DOHH2 (cell line): ENCODE measurements around the gene HIVEP2.
A peak's percentile ranks its signal among the peaks of the same experiment; 100 is the strongest.

Experiments
- H3F3A ChIP-seq: fragments of 200-600 bp; sonication (generic), shearing (Covaris generic); 2 replicates; pipeline ENCODE4 v1.6.0; 2016; ENCODE audit warnings: antibody characterized with exemption, mild to moderate bottlenecking; ENCODE audit not compliant: control insufficient read depth, insufficient read depth
- H3K27ac ChIP-seq: fragments of 200-600 bp; sonication (generic); 2 replicates; pipeline ENCODE4 v1.5.1; 2014; ENCODE audit warnings: low read depth, mild to moderate bottlenecking, low read length, moderate library complexity
- H3K27me3 ChIP-seq: fragments of 200-600 bp; sonication (generic); 2 replicates; pipeline ENCODE4 v1.6.1; 2014; ENCODE audit warnings: mild to moderate bottlenecking, low read length, mixed read lengths; ENCODE audit not compliant: control insufficient read depth
- H3K36me3 ChIP-seq: fragments of 200-600 bp; sonication (generic); 2 replicates; pipeline ENCODE4 v1.6.1; 2014; ENCODE audit warnings: mild to moderate bottlenecking, low read length, moderate library complexity, mixed read lengths; ENCODE audit not compliant: control insufficient read depth
- H3K4me1 ChIP-seq: fragments of 200-600 bp; sonication (generic); 2 replicates; pipeline ENCODE4 v1.6.1; 2014; ENCODE audit warnings: mild to moderate bottlenecking, low read length, mixed read lengths; ENCODE audit not compliant: control insufficient read depth
- H3K4me2 ChIP-seq: fragments of 200-600 bp; sonication (generic); 2 replicates; pipeline ENCODE4 v1.6.0; 2014; ENCODE audit warnings: mild to moderate bottlenecking, low read length, moderate library complexity
- H3K4me3 ChIP-seq: fragments of 200-600 bp; sonication (generic); 2 replicates; pipeline ENCODE4 v1.5.1; 2014; ENCODE audit warnings: mild to moderate bottlenecking, low read length, mixed read lengths
- H3K79me2 ChIP-seq: fragments of 200-600 bp; sonication (generic); 2 replicates; pipeline ENCODE4 v1.6.1; 2014; ENCODE audit warnings: mild to moderate bottlenecking, low read length, mixed read lengths; ENCODE audit not compliant: control insufficient read depth
- H3K9me2 ChIP-seq: fragments of 200-600 bp; sonication (generic); replicated peaks from 2 replicates; pipeline ENCODE4 v1.6.1; 2014; ENCODE audit warnings: mild to moderate bottlenecking, low read length, mixed read lengths; ENCODE audit not compliant: control insufficient read depth
- H3K9me3 ChIP-seq: fragments of 200-600 bp; sonication (generic); 2 replicates; pipeline ENCODE4 v1.6.1; 2014; ENCODE audit warnings: antibody characterized with exemption, low read length, mixed read lengths; ENCODE audit not compliant: control insufficient read depth, insufficient read depth
- H4K20me1 ChIP-seq: fragments of 200-600 bp; sonication (generic); 2 replicates; pipeline ENCODE4 v1.6.0; 2014; ENCODE audit warnings: low read depth, mild to moderate bottlenecking, antibody characterized with exemption, low read length, moderate library complexity; ENCODE audit not compliant: control insufficient read depth, insufficient read depth
- EZH2phosphoT487 ChIP-seq: fragments of 200-600 bp; sonication (generic); IDR thresholded peaks from 2 replicates; pipeline ENCODE4 v1.6.1; 2017; ENCODE audit warnings: borderline replicate concordance, mild to moderate bottlenecking, antibody characterized with exemption, low read length, moderate library complexity, mixed read lengths
- TF ChIP-seq, protein P1 (sequence below): fragments of 200-600 bp; sonication (generic); IDR thresholded peaks from one replicate; pipeline ENCODE4 v1.5.1; 2014; ENCODE audit warnings: antibody characterized with exemption, mild to moderate bottlenecking, low read depth, low read length; ENCODE audit not compliant: poor library complexity, severe bottlenecking

Gene HIVEP2

DNA sequence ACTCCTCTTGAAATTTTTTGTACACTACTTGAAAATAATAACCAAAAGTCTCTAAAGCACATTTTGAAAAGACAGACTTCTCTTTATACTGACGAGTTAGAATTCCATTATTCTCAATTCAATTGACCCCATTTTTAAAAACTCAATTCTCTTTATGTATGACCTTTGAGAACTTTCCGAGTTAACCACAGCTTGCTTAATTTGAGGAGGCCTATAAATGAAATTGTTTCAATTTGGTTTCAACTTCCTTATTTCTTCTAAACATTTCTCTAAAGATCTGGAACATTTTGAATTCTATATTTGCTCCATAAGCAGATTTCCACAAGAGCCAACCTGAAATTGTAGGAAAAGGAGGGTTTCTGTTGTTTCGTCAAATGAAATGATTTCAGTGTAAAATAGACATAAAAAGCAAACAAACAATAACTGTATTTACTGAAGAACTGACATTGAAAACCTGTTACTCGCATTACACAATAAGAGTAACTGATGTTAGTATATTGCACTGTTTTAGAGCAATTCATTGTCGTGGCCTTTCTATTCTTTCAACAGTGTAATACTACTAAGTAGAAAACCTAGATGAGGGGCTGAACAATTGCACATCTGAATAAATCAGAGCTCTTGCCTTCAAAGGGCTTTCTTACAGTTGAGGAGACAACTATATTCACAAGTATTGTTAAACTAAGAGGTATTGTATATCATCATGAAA, 223.6 kb downstream of the HIVEP2 start:
- no peaks in the 10 kb centered on the region for H3K36me3 ChIP-seq
- peak overlapping the region; percentile 4 for H3K4me2 ChIP-seq
- no peak for TF ChIP-seq EZH2phosphoT487
- TF ChIP-seq, protein P1, sequence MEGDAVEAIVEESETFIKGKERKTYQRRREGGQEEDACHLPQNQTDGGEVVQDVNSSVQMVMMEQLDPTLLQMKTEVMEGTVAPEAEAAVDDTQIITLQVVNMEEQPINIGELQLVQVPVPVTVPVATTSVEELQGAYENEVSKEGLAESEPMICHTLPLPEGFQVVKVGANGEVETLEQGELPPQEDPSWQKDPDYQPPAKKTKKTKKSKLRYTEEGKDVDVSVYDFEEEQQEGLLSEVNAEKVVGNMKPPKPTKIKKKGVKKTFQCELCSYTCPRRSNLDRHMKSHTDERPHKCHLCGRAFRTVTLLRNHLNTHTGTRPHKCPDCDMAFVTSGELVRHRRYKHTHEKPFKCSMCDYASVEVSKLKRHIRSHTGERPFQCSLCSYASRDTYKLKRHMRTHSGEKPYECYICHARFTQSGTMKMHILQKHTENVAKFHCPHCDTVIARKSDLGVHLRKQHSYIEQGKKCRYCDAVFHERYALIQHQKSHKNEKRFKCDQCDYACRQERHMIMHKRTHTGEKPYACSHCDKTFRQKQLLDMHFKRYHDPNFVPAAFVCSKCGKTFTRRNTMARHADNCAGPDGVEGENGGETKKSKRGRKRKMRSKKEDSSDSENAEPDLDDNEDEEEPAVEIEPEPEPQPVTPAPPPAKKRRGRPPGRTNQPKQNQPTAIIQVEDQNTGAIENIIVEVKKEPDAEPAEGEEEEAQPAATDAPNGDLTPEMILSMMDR, result no peak
- no peak overlapping the region for H3K27ac ChIP-seq
- H3F3A ChIP-seq, result peaks cover 4% of the 10 kb centered on the region; the same call in 1 of the 2 replicates
- no peaks in the 10 kb centered on the region for H4K20me1 ChIP-seq
- H3K9me2 ChIP-seq, result no peaks in the 10 kb centered on the region; the same call in 1 of the 2 replicates
- H3K9me3 ChIP-seq, result no peaks in the 10 kb centered on the region
- H3K4me3 ChIP-seq, result no peak overlapping the region
- no peaks in the 10 kb centered on the region for H3K79me2 ChIP-seq
- no peaks in the 10 kb centered on the region for H3K27me3 ChIP-seq
- peaks cover 19% of the 10 kb centered on the region for H3K4me1 ChIP-seq

DNA sequence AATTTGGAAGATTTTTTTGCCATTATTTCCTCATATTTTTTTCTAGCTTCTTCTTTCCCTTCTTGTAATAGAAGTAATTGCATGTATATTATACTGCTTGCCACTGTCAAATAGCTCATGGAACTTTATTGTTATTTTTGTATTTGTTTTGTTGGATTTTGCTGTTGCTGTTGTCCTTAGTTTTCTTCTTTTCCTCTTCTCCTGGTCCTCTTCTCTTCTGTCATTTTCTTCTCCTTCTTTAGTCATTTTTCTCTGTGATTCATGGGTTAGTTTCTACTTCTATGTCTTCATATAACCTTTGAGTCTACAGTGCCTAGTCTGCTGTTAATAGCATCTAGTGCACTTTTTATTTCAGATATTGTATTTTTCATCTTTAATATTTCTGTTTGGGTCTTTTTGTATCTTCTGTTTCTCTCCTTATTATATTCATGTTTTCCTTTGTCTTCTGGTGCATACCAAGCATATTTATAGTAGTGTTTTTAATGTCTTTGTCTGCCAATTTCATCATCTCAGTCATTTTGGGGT, 226.2 kb downstream of the HIVEP2 start:
- TF ChIP-seq EZH2phosphoT487, result no peak
- TF ChIP-seq, protein P1, result no peak
- Histone ChIP-seq H3K9me3 (no peaks in the 10 kb centered on the region), H3K27me3 (peaks cover 5% of the 10 kb centered on the region; the same call in 1 of the 2 replicates)

DNA sequence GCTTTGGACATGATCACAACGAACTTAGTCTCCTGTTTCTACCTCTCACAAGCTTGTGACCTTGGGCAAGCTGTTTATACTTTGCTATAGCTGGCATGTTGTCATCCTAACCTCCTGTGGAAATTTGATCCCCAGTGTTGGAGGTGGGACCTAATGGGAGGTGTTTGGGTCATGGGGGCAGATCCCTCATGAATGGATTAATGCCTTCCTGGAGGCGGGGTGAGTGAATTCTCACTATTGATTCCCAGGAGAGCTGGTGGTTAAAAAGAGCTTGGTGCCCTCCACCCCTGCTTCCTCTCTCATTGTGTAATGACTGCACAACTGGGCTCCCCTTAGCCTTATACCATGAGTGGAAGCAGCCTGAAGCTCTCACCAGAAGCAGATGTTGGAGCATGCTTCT, 228.9 kb downstream of the HIVEP2 start:
- H3K9me3 ChIP-seq, result no peaks in the 10 kb centered on the region
- no peak overlapping the region for H3K27ac ChIP-seq
- peaks cover 5% of the 10 kb centered on the region; the same call in 1 of the 2 replicates for H3K27me3 ChIP-seq
- peaks cover under 1% of the 10 kb centered on the region; the same call in 1 of the 2 replicates for H3F3A ChIP-seq
- H3K4me3 ChIP-seq, result no peak overlapping the region
- no peaks in the 10 kb centered on the region for H4K20me1 ChIP-seq
- H3K36me3 ChIP-seq, result no peaks in the 10 kb centered on the region
- H3K79me2 ChIP-seq, result no peaks in the 10 kb centered on the region
- no peak for TF ChIP-seq EZH2phosphoT487
- TF ChIP-seq, protein P1, result no peak
- peaks cover 9% of the 10 kb centered on the region for H3K4me1 ChIP-seq
- H3K4me2 ChIP-seq, result no peak overlapping the region
- H3K9me2 ChIP-seq, result no peaks in the 10 kb centered on the region; the same call in 1 of the 2 replicates

More for the DNA sequence above, 226.2 kb downstream of the HIVEP2 start:
- Histone ChIP-seq H3K4me1 (peaks cover 23% of the 10 kb centered on the region), H4K20me1 (no peaks in the 10 kb centered on the region), H3K79me2 (no peaks in the 10 kb centered on the region), H3K4me3 (no peak overlapping the region), H3K4me2 (no peak overlapping the region), H3F3A (peaks cover 4% of the 10 kb centered on the region; the same call in 1 of the 2 replicates), H3K9me2 (no peaks in the 10 kb centered on the region; the same call in 1 of the 2 replicates), H3K36me3 (no peaks in the 10 kb centered on the region), H3K27ac (no peak overlapping the region)
